Cardiac septum (tissue), 1 donor: ENCODE measurements around the gene FKBP8. TPM values are rescaled to one million over a fixed set of nuclear protein-coding genes. Genes with fewer than 3 reads are reported as not detected.

Experiments
- DNase-seq: peaks from one replicate; pipeline ENCODE4 v3.0.0-alpha.2; 2020; ENCODE audit warnings: low spot score
- intact Hi-C: fragments of 100-400 bp; cut with DNase I; formaldehyde crosslinking; loops from one replicate; pipeline ENCODE4 v1.14.0; 2022
- total RNA-seq: library from RNA; stranded (reverse); fragmentation: NEBNext Ultra II Directional; extraction: Animal tissue kit (Norgen Biotek cat#: 25700); gene quantifications from one replicate; pipeline ENCODE4 v1.2.1, GENCODE V29; 2021
- donor health status: DM: no; HTN: no; CAD: no.

Gene FKBP8
- total RNA-seq, 1 donor from 2014 or later = 161 TPM

GRCh38 chr19:18493440-18494266 is 49.7 kb downstream of the FKBP8 start:
- intact Hi-C loops = no loop called here
- DNase-seq = no peak

GRCh38 chr19:18491995-18492953 is 51.1 kb downstream of the FKBP8 start:
- no peak for DNase-seq
- intact Hi-C loops = no loop called here

- DNase-seq = no peak
- intact Hi-C loops = no loop called here
Measured at GRCh38 chr19:18490728-18491127, 52.6 kb downstream of the FKBP8 start.

- DNase-seq = no peak
- intact Hi-C loops = no loop called here
Measured at GRCh38 chr19:18489627-18490184, 53.7 kb downstream of the FKBP8 start.

- intact Hi-C loops = no loop called here
- no peak for DNase-seq
Measured at GRCh38 chr19:18488838-18489626, 54.3 kb downstream of the FKBP8 start.

- intact Hi-C loops = no loop called here
- DNase-seq = no peak
Measured at GRCh38 chr19:18488403-18488723, 55.0 kb downstream of the FKBP8 start.

- DNase-seq = no peak
- intact Hi-C loops = no loop called here
Measured at GRCh38 chr19:18487576-18488402, 55.6 kb downstream of the FKBP8 start.

GRCh38 chr19:18486746-18487145 is 56.6 kb downstream of the FKBP8 start:
- intact Hi-C loops = no loop called here
- no peak for DNase-seq

- intact Hi-C loops = no loop called here
- DNase-seq = no peak
Measured at GRCh38 chr19:18484992-18485391, 58.4 kb downstream of the FKBP8 start.

GRCh38 chr19:18483119-18483890 is 60.1 kb downstream of the FKBP8 start:
- no peak for DNase-seq
- intact Hi-C loops = no loop called here

Other genes starting within 250 kb of the FKBP8 start
- gene LSM4, start 220.5 kb downstream of the FKBP8 start, total RNA-seq = 83.8 TPM
- gene PGPEP1, start 203.0 kb downstream of the FKBP8 start, total RNA-seq = 45.5 TPM
- gene GDF15, start 157.4 kb downstream of the FKBP8 start, total RNA-seq = 4.3 TPM
- gene LRRC25, start 146.0 kb downstream of the FKBP8 start, total RNA-seq = 2.5 TPM
- gene SSBP4, start 124.2 kb downstream of the FKBP8 start, total RNA-seq = 47.4 TPM
- 32.9 TPM for gene ISYNA1, start 105.4 kb downstream of the FKBP8 start, total RNA-seq
- 9.9 TPM for gene ELL, start 21.5 kb downstream of the FKBP8 start, total RNA-seq
- gene KXD1, start 14.3 kb upstream of the FKBP8 start, total RNA-seq = 59.6 TPM
- gene UBA52, start 28.3 kb upstream of the FKBP8 start, total RNA-seq = 573 TPM
- 58.9 TPM for gene REX1BD, start 45.2 kb upstream of the FKBP8 start, total RNA-seq
- gene CRLF1, start 63.2 kb upstream of the FKBP8 start, total RNA-seq = 29.6 TPM
- 3.0 TPM for gene TMEM59L, start 69.3 kb upstream of the FKBP8 start, total RNA-seq
- gene KLHL26, start 93.5 kb upstream of the FKBP8 start, total RNA-seq = 5.4 TPM
- gene CRTC1, start 140.1 kb upstream of the FKBP8 start, total RNA-seq = 8.8 TPM
- 31.8 TPM for gene COMP, start 247.7 kb upstream of the FKBP8 start, total RNA-seq